HCT116 (cell line): ENCODE results near the gene ACAN. TPM values are rescaled to one million over a fixed set of nuclear protein-coding genes. Genes with fewer than 3 reads are reported as not detected.

ENCODE experiments used
- ATAC-seq: fragments of 200-7000 bp; cut with Tn5 transposase; 2 replicates; pipeline ENCODE4 v1.9.1; 2020; ENCODE audit warnings: mild to moderate bottlenecking, moderate library complexity
- BruUV-seq: library from RNA; stranded (reverse); fragments of 400-500 nt; replicated peaks from 2 replicates; lab custom pipeline; 2021; lab: Mats Ljungman, UMichigan
- CTCF ChIA-PET: fragments of 300-600 bp; sonication (Branson Sonifier 250); formaldehyde crosslinking; loops from one replicate; lab custom pipeline; 2021; ENCODE audit warnings: antibody characterized with exemption; lab: Charles Lee
- POLR2A ChIA-PET: fragments of 300-600, 350-600 bp; sonication (Branson Sonifier 250); formaldehyde crosslinking; loops from one replicate; lab custom pipeline; 2021; ENCODE audit warnings: antibody characterized with exemption; lab: Charles Lee
- RAD21 ChIA-PET, 2 experiments: fragments of 300-600 bp; sonication (Branson Sonifier 250); formaldehyde crosslinking; loops; one replicate each; lab custom pipeline; 2023; ENCODE audit warnings: low total read pairs in 2 of 2; ENCODE audit not compliant: uncharacterized antibody in 2 of 2, unreplicated experiment in 2 of 2, low non-redundant PET in 1 of 2; lab: Charles Lee
- DNase-seq: peaks from one replicate; pipeline ENCODE4 v3.0.0-alpha.2; 2010; ENCODE audit warnings: low read depth, low spot score
- H2AFZ ChIP-seq: fragments of 200-600 bp; shearing (Covaris generic), sonication (generic); 2 replicates; pipeline ENCODE4 v1.6.1; 2017; ENCODE audit warnings: low read depth, mixed run types, mixed read lengths, antibody characterized with exemption, low read length; ENCODE audit not compliant: poor library complexity, severe bottlenecking
- H3K27ac ChIP-seq: 2 replicates; pipeline ENCODE4 v1.5.1; 2012; ENCODE audit warnings: low read depth, low read length
- H3K27me3 ChIP-seq: fragments of 200-600 bp; sonication (generic); 2 replicates; pipeline ENCODE4 v1.6.1; 2016; ENCODE audit warnings: mixed run types, low read length, mixed read lengths; ENCODE audit not compliant: insufficient read depth
- H3K36me3 ChIP-seq, 2 experiments: fragments of 200-500 bp in 1 of 2; fragments of 200-600 bp in 1 of 2; sonication (Bioruptor generic) in 1 of 2; sonication (generic) in 1 of 2; 2 replicates each; pipeline versions ENCODE4 v1.5.1 to v1.6.1; 2014 to 2016; ENCODE audit warnings: low read length in 2 of 2, inconsistent platforms in 1 of 2, mixed read lengths in 1 of 2, mixed run types in 1 of 2; ENCODE audit not compliant: insufficient read depth in 2 of 2, control insufficient read depth in 1 of 2
- H3K4me1 ChIP-seq, 2 experiments: fragments of 200-600 bp in 1 of 2; sonication (generic) in 1 of 2; 2 replicates each; pipeline versions ENCODE4 v1.5.1 to v1.6.1; 2012 to 2017; ENCODE audit warnings: low read length in 2 of 2, inconsistent platforms in 1 of 2, mild to moderate bottlenecking in 1 of 2, mixed read lengths in 1 of 2, mixed run types in 1 of 2, moderate library complexity in 1 of 2; ENCODE audit not compliant: insufficient read depth in 2 of 2, control insufficient read depth in 1 of 2
- H3K4me2 ChIP-seq: fragments of 200-600 bp; sonication (generic); 2 replicates; pipeline ENCODE4 v1.6.1; 2017; ENCODE audit warnings: mixed run types, low read length, mixed read lengths
- H3K4me3 ChIP-seq, 2 experiments: fragments of 200-600 bp in 1 of 2; sonication (generic) in 1 of 2; replicated peaks in 1 of 2; 2 replicates each; pipeline ENCODE4 v1.5.1; 2011 to 2016; ENCODE audit warnings: low read length in 2 of 2, control low read depth in 1 of 2, low read depth in 1 of 2, mild to moderate bottlenecking in 1 of 2, mixed read lengths in 1 of 2, mixed run types in 1 of 2
- H3K79me2 ChIP-seq: fragments of 200-600 bp; sonication (generic); 2 replicates; pipeline ENCODE4 v1.6.1; 2017; ENCODE audit warnings: mild to moderate bottlenecking, mixed run types, low read length, moderate library complexity, mixed read lengths; ENCODE audit not compliant: insufficient read depth
- H3K9ac ChIP-seq: fragments of 200-600 bp; sonication (generic); 2 replicates; pipeline ENCODE4 v1.6.1; 2016; ENCODE audit warnings: low read length, mixed read lengths
- H3K9me2 ChIP-seq: fragments of 200-600 bp; sonication (generic), shearing (Covaris generic); 2 replicates; pipeline ENCODE4 v1.6.1; 2017; ENCODE audit warnings: mixed run types, mild to moderate bottlenecking, moderate library complexity; ENCODE audit not compliant: insufficient read depth
- H3K9me3 ChIP-seq, 2 experiments: fragments of 200-500 bp in 1 of 2; fragments of 200-600 bp in 1 of 2; sonication (Bioruptor generic) in 1 of 2; sonication (generic) in 1 of 2; 2 replicates each; pipeline ENCODE4 v1.6.1; 2014 to 2017; ENCODE audit warnings: low read length in 2 of 2, mixed read lengths in 2 of 2, inconsistent platforms in 1 of 2, low read depth in 1 of 2, mild to moderate bottlenecking in 1 of 2, mixed run types in 1 of 2, moderate library complexity in 1 of 2; ENCODE audit not compliant: control insufficient read depth in 1 of 2, insufficient read depth in 1 of 2
- H4K20me1 ChIP-seq: fragments of 200-600 bp; sonication (generic), shearing (Covaris generic); 2 replicates; pipeline ENCODE4 v1.6.1; 2017; ENCODE audit warnings: mixed run types, mild to moderate bottlenecking, moderate library complexity; ENCODE audit not compliant: insufficient read depth
- ATF3 ChIP-seq: IDR thresholded peaks from 2 replicates; pipeline ENCODE4 v1.6.1; 2012
- CBX3 ChIP-seq: IDR thresholded peaks from 2 replicates; pipeline ENCODE4 v1.6.1; 2012; ENCODE audit warnings: low read depth
- CEBPB ChIP-seq: IDR thresholded peaks from 2 replicates; pipeline ENCODE4 v1.6.1; 2012; ENCODE audit warnings: low read depth
- EGR1 ChIP-seq: IDR thresholded peaks from 2 replicates; pipeline ENCODE4 v1.6.1; 2012; ENCODE audit warnings: low read depth
- EZH2 ChIP-seq: fragments of 200-600 bp; sonication (generic); IDR thresholded peaks from 2 replicates; pipeline ENCODE4 v1.6.1; 2017; ENCODE audit warnings: antibody characterized with exemption, mixed run types
- EZH2phosphoT487 ChIP-seq: fragments of 200-600 bp; IDR thresholded peaks from 2 replicates; pipeline ENCODE4 v1.6.1; 2018; ENCODE audit warnings: antibody characterized with exemption, borderline replicate concordance
- FOSL1 ChIP-seq: IDR thresholded peaks from 2 replicates; pipeline ENCODE4 v1.6.1; 2012; ENCODE audit warnings: low read depth
- JUND ChIP-seq: IDR thresholded peaks from 2 replicates; pipeline ENCODE4 v1.6.1; 2012
- MAX ChIP-seq: IDR thresholded peaks from 2 replicates; pipeline ENCODE4 v1.6.1; 2012
- POLR2AphosphoS5 ChIP-seq: IDR thresholded peaks from 2 replicates; pipeline ENCODE4 v1.6.1; 2011; ENCODE audit warnings: mild to moderate bottlenecking, low read depth, low read length, moderate library complexity
- RAD21 ChIP-seq: IDR thresholded peaks from 2 replicates; pipeline ENCODE4 v1.6.1; 2012; ENCODE audit warnings: low read depth, mild to moderate bottlenecking
- SIN3A ChIP-seq: IDR thresholded peaks from 2 replicates; pipeline ENCODE4 v1.6.1; 2012; ENCODE audit warnings: low read depth
- SP1 ChIP-seq: IDR thresholded peaks from 2 replicates; pipeline ENCODE4 v1.6.1; 2012; ENCODE audit warnings: low read depth
- SRF ChIP-seq: IDR thresholded peaks from 2 replicates; pipeline ENCODE4 v1.6.1; 2012; ENCODE audit warnings: low read depth
- TCF7L2 ChIP-seq: IDR thresholded peaks from 2 replicates; pipeline ENCODE4 v1.7.0; 2011; ENCODE audit warnings: borderline replicate concordance, inconsistent platforms; ENCODE audit not compliant: insufficient read depth, insufficient read length; ENCODE audit errors: extremely low read depth
- ZNF274 ChIP-seq: fragments of 200-500 bp; sonication (Bioruptor generic); IDR thresholded peaks from 2 replicates; pipeline ENCODE4 v1.6.1; 2014; ENCODE audit warnings: mild to moderate bottlenecking, low read depth, low read length, inconsistent platforms
- intact Hi-C: fragments of 100-400 bp; cut with micrococcal nuclease; formaldehyde crosslinking; loops from 2 replicates; pipeline ENCODE4 v1.10.0; 2022
- total RNA-seq: library from RNA; stranded (reverse); gene quantifications from one replicate; pipeline ENCODE4 v1.2.1, GENCODE V29; 2021; ENCODE audit not compliant: unreplicated experiment
- TF ChIP-seq, protein P1 (sequence below): IDR thresholded peaks from 2 replicates; pipeline ENCODE4 v1.6.1; 2012; ENCODE audit warnings: low read depth
- TF ChIP-seq, protein P2 (sequence below), 3 experiments: fragments of 200-600 bp in 1 of 3; sonication (generic) in 1 of 3; IDR thresholded peaks in 2 of 3; conservative IDR thresholded peaks in 1 of 3; 2 replicates each; pipeline ENCODE4 v1.5.1; 2012 to 2017; ENCODE audit warnings: low read depth in 2 of 3, low read length in 2 of 3, antibody characterized with exemption in 1 of 3, borderline replicate concordance in 1 of 3, control low read depth in 1 of 3, mild to moderate bottlenecking in 1 of 3, mixed read lengths in 1 of 3, mixed run types in 1 of 3, moderate library complexity in 1 of 3; ENCODE audit not compliant: insufficient read depth in 1 of 3
- TF ChIP-seq, protein P3 (sequence below): IDR thresholded peaks from 2 replicates; pipeline ENCODE4 v1.6.1; 2011; ENCODE audit warnings: mild to moderate bottlenecking, low read length, moderate library complexity; ENCODE audit not compliant: insufficient replicate concordance; ENCODE audit errors: extremely low read depth

ACAN gene
- total RNA-seq, 1 experiment from 2014 or later, result not detected

GRCh38 chr15:88905576-88905975, 102.3 kb downstream of the ACAN start:
- Histone ChIP-seq H3K4me1 (peaks cover 11 to 30% of the 10 kb centered on the region in 2 experiments), H3K9me2 (no peaks in the 10 kb centered on the region), H3K4me3 (no peak overlapping the region), H3K9me3 (no peaks in the 10 kb centered on the region), H3K36me3 (0 out of 4 replicates have a peak, but pooled peaks cover 0 to 2% of the 10 kb centered on the region in 2 experiments), H3K4me2 (no peak overlapping the region; the same call in 1 of the 2 replicates), H2AFZ (no peak overlapping the region), H3K27ac (no peak overlapping the region), H3K27me3 (no peaks in the 10 kb centered on the region), H3K79me2 (no peaks in the 10 kb centered on the region), H3K9ac (no peak overlapping the region), H4K20me1 (no peaks in the 10 kb centered on the region)
- no TSS peak for BruUV-seq
- intact Hi-C loops, result loop anchor here (2.0 kb wide), 1 partner anchor 271 kb away; no protein-coding TSS in a partner anchor
- TF ChIP-seq TCF7L2, result no peak
- TF ChIP-seq, protein P1, sequence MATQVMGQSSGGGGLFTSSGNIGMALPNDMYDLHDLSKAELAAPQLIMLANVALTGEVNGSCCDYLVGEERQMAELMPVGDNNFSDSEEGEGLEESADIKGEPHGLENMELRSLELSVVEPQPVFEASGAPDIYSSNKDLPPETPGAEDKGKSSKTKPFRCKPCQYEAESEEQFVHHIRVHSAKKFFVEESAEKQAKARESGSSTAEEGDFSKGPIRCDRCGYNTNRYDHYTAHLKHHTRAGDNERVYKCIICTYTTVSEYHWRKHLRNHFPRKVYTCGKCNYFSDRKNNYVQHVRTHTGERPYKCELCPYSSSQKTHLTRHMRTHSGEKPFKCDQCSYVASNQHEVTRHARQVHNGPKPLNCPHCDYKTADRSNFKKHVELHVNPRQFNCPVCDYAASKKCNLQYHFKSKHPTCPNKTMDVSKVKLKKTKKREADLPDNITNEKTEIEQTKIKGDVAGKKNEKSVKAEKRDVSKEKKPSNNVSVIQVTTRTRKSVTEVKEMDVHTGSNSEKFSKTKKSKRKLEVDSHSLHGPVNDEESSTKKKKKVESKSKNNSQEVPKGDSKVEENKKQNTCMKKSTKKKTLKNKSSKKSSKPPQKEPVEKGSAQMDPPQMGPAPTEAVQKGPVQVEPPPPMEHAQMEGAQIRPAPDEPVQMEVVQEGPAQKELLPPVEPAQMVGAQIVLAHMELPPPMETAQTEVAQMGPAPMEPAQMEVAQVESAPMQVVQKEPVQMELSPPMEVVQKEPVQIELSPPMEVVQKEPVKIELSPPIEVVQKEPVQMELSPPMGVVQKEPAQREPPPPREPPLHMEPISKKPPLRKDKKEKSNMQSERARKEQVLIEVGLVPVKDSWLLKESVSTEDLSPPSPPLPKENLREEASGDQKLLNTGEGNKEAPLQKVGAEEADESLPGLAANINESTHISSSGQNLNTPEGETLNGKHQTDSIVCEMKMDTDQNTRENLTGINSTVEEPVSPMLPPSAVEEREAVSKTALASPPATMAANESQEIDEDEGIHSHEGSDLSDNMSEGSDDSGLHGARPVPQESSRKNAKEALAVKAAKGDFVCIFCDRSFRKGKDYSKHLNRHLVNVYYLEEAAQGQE, result no peak
- TF ChIP-seq EZH2, result no peak
- no peak for TF ChIP-seq ZNF274
- no peak for TF ChIP-seq EZH2phosphoT487
- TF ChIP-seq SRF, result no peak
- TF ChIP-seq EGR1, result no peak
- TF ChIP-seq, protein P2, sequence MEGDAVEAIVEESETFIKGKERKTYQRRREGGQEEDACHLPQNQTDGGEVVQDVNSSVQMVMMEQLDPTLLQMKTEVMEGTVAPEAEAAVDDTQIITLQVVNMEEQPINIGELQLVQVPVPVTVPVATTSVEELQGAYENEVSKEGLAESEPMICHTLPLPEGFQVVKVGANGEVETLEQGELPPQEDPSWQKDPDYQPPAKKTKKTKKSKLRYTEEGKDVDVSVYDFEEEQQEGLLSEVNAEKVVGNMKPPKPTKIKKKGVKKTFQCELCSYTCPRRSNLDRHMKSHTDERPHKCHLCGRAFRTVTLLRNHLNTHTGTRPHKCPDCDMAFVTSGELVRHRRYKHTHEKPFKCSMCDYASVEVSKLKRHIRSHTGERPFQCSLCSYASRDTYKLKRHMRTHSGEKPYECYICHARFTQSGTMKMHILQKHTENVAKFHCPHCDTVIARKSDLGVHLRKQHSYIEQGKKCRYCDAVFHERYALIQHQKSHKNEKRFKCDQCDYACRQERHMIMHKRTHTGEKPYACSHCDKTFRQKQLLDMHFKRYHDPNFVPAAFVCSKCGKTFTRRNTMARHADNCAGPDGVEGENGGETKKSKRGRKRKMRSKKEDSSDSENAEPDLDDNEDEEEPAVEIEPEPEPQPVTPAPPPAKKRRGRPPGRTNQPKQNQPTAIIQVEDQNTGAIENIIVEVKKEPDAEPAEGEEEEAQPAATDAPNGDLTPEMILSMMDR (IDR thresholded peaks at IDR 0.05 in 2 of 3, conservative IDR thresholded peaks at IDR 0.05 in 1 of 3; ENCODE audit: borderline replicate concordance in 1 of 3, insufficient read depth in 1 of 3, low read depth in 2 of 3, low read length in 2 of 3), result no peak
- TF ChIP-seq, protein P3, sequence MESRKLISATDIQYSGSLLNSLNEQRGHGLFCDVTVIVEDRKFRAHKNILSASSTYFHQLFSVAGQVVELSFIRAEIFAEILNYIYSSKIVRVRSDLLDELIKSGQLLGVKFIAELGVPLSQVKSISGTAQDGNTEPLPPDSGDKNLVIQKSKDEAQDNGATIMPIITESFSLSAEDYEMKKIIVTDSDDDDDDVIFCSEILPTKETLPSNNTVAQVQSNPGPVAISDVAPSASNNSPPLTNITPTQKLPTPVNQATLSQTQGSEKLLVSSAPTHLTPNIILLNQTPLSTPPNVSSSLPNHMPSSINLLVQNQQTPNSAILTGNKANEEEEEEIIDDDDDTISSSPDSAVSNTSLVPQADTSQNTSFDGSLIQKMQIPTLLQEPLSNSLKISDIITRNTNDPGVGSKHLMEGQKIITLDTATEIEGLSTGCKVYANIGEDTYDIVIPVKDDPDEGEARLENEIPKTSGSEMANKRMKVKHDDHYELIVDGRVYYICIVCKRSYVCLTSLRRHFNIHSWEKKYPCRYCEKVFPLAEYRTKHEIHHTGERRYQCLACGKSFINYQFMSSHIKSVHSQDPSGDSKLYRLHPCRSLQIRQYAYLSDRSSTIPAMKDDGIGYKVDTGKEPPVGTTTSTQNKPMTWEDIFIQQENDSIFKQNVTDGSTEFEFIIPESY, result no peak
- TF ChIP-seq CEBPB, result no peak
- no peak for TF ChIP-seq RAD21
- TF ChIP-seq JUND, result no peak
- no peak for TF ChIP-seq FOSL1
- no peak for TF ChIP-seq POLR2AphosphoS5
- no peak for TF ChIP-seq ATF3
- TF ChIP-seq SIN3A, result no peak
- TF ChIP-seq SP1, result no peak
- TF ChIP-seq MAX, result no peak
- no peak for TF ChIP-seq CBX3
- ChIA-PET RAD21 (interaction anchor here in 1 of 2 experiments (1.5 to 1.9 kb wide), 3 partner anchors 99 to 272 kb away, joined by 6 to 10 read pairs (median 6); no protein-coding TSS in a partner anchor), CTCF (interaction anchor here (0.8 to 3.2 kb wide), 21 partner anchors 9 to 394 kb away, joined by 3 to 38 read pairs (median 7); partner anchors contain the start of genes HAPLN3 and MFGE8), POLR2A (interaction anchor here (0.7 to 1.5 kb wide), 3 partner anchors 10 to 112 kb away, joined by 3 to 5 read pairs (median 3); partner anchors contain the start of gene HAPLN3)
- no peak for DNase-seq
- no peak for ATAC-seq
